D721Med (cell line): ENCODE results near the gene PRKCB.

Experiments used
- DNase-seq: peaks from one replicate; pipeline ENCODE4 v3.0.0; 2011; ENCODE audit warnings: low spot score; ENCODE audit not compliant: insufficient read length
- FAIRE-seq: peaks from 2 replicates; lab custom pipeline; 2011; peaks lifted over from hg19 to GRCh38; lab: Jason Lieb, UNC
- CTCF ChIP-seq: IDR thresholded peaks from 2 replicates; pipeline ENCODE4 v1.5.1; 2012; ENCODE audit warnings: mild to moderate bottlenecking, control low read depth; ENCODE audit not compliant: insufficient read depth; ENCODE audit errors: missing control alignments

The PRKCB gene

DNA sequence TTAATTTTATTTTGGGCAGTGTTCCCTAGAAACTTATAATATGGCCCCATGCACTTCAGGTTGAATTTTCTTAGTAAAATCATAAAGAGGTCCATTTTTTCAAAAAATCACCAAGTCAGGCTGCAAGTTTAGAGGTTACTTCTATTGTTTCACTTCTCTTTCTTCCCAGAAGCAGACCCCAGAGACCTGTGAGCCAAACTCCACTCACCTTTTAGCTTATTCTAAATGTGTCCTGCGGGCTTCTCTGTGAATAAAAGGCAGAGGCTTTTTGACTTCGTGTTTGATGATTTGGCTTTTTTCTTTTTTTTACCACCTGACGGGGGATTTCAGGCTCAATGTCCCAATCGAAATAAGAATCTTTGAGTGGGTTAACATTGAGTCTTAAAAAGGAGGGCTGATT, 7.4 kb downstream of the PRKCB start:
- no peak for DNase-seq
- FAIRE-seq: no peak
- no peak for TF ChIP-seq CTCF

DNA sequence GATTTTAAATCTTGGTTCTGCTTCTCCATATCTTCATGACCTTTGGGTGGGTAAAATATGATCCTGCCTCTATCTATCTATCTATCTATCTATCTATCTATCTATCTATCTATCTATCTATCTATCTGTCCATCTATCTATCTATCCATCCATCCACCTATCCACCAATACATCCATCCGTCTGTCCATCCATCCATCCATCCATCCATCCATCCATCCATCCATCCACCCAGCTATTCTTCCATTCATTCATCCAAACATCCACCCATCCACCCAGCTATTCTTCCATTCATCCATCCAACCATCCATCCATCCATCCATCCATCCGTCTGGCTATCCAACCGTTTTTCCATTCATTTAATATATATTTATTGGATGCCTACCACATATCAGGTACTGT, 11.5 kb downstream of the PRKCB start:
- no peak for TF ChIP-seq CTCF
- no peak for FAIRE-seq
- DNase-seq: no peak

GRCh38 chr16:23847948-23848347, 12.2 kb downstream of the PRKCB start:
- TF ChIP-seq CTCF: no peak
- FAIRE-seq (no peak), DNase-seq (no peak)

DNA sequence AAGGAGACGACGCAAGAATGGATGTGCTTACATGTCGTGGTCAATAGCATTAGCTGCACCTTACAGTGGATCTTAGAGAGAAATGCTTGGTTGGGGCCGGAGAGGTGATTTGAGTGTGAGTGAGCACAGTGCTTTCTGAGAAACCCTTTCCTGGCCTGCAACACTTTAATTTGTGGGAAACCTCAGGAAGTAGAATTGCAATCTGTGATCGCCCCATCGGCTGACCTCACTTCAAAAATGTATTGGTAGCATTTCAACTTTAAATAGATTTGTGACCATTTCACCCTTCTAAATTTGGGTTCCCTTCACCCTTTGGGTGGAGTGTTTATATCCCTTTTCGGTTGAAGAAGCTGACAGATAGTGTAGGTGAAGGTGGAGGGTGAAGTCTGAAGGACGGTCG, 13.2 kb downstream of the PRKCB start:
- no peak for TF ChIP-seq CTCF
- FAIRE-seq (no peak), DNase-seq (no peak)

DNA sequence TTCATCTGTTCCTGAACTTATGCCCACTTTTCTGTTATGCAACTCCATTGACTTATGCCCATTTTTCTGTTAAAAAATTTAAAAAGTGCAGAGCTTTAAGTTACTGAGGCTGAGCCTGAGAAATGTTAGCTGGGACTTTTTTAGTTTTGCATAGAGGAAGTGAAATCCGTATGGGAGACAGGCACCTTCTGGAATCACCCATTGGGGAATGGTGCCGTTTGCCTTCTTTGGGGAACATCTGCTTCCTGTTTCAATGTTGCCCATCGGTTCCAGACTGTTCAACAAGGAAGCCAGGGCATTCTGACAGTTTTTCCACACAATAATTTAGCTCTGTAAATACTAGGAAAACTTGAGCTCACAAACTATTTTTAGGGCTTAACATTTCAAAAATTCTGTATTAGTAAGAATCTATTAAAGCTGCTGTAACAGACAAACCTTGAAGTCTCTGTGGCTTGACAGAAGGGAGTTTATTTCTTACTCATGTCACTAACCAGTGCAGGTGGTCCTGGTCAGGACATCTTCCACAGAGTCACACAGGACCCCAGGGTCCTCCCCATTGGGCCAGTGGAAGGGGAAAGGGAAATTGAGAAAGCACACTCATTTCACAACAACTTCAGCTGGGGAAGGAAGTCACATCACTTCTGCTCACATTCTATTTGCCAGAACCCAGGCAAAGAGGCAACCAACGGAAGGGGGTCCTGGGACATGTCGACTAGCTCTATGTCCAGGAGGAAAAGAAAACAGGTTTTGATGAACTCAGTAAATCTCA, 17.2 kb downstream of the PRKCB start:
- FAIRE-seq (no peak), DNase-seq (no peak)
- no peak for TF ChIP-seq CTCF

DNA sequence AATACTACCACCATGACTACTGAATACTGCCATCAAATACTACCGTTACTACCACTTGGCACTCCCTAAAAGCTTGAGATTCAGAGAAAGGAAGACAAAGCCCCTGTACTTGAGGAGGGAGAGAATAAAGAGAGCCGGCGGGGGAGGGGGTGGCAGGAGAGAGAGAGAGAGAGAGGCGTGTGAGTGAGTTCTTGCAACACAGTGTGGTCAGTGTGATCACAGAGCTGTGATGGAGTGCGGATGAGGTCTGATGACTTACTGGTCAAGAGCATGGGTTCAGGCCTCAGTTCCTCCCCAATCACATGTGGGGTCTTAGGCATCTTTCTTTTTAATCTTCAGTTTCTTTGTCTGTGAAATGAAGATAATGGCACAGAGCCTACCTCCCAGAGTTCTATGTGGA, 19.2 kb downstream of the PRKCB start:
- DNase-seq (no peak), FAIRE-seq (no peak)
- TF ChIP-seq CTCF: no peak

GRCh38 chr16:23856251-23856709, 20.5 kb downstream of the PRKCB start:
- FAIRE-seq (no peak), DNase-seq (no peak)
- TF ChIP-seq CTCF: no peak
